MM.1S (cell line): ENCODE results near the gene ZNF521.

Experiments used
- EZH2 ChIP-seq: fragments of 300-600 bp; sonication (generic); optimal IDR thresholded peaks from 2 replicates; pipeline ENCODE3; 2017; ENCODE audit warnings: low read depth, mild to moderate bottlenecking, antibody characterized with exemption, low read length, mixed read lengths
- TF ChIP-seq, protein P1 (sequence below): fragments of 300-600 bp; sonication (generic); IDR thresholded peaks from 2 replicates; pipeline ENCODE4 v1.5.1; 2016; ENCODE audit warnings: antibody characterized with exemption, low read length, mixed read lengths

DNA sequence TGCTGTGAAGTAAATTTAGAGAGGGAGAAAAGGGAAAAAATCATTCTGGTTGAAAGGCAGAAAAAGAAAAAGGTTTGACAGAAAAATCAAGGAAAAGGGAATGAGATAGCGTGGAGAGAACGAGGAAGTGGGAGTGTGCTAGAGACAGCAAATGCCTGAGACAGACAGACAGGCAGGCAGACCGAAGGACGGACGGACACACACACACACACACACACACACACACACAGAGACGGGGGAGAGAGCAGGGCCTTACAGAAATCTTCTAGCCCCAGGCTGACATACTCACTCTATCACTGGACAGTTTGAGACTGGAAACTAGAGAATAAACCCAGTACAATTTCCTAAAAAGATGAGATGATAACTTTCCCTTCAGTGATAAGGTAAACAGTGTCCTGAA is 238.4 kb downstream of the ZNF521 start:
- TF ChIP-seq, protein P1, sequence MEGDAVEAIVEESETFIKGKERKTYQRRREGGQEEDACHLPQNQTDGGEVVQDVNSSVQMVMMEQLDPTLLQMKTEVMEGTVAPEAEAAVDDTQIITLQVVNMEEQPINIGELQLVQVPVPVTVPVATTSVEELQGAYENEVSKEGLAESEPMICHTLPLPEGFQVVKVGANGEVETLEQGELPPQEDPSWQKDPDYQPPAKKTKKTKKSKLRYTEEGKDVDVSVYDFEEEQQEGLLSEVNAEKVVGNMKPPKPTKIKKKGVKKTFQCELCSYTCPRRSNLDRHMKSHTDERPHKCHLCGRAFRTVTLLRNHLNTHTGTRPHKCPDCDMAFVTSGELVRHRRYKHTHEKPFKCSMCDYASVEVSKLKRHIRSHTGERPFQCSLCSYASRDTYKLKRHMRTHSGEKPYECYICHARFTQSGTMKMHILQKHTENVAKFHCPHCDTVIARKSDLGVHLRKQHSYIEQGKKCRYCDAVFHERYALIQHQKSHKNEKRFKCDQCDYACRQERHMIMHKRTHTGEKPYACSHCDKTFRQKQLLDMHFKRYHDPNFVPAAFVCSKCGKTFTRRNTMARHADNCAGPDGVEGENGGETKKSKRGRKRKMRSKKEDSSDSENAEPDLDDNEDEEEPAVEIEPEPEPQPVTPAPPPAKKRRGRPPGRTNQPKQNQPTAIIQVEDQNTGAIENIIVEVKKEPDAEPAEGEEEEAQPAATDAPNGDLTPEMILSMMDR: no peak
- TF ChIP-seq EZH2: no peak
